ENCODE results near the gene MAD1L1. TPM values are rescaled to one million over a fixed set of nuclear protein-coding genes. Genes with fewer than 3 reads are reported as not detected.

Gene MAD1L1
- total and polyA plus RNA-seq, 2 of the 4 experiments (the other 2 are of a cell fraction): 29.0 to 40.9 TPM

- no peak overlapping the region for H4K8ac ChIP-seq (ENCODE audit: low read depth in 2 of 2, low read length in 2 of 2)
- no peak overlapping the region for H2BK15ac ChIP-seq (ENCODE audit: low read depth, low read length)
- no peak overlapping the region for H2BK20ac ChIP-seq (ENCODE audit: low read depth, low read length)
- intact Hi-C loops (cut with micrococcal nuclease) (no loop called here), dilution Hi-C loops (cut with HindIII; ENCODE audit: low sequenced_read_pairs, unreplicated experiment) (no loop called here), in situ Hi-C loops (cut with MboI; ENCODE audit: low sequenced_read_pairs) (no loop called here)
- H2BK120ac ChIP-seq (ENCODE audit: low read depth, low read length): no peak overlapping the region
- no peaks in the 10 kb centered on the region for H3K9me1 ChIP-seq (ENCODE audit: insufficient read depth, low read length)
- ChIA-PET POLR2A (ENCODE audit: unreplicated experiment) (no interaction called here), CTCF (no interaction called here)
- H3K79me1 ChIP-seq (ENCODE audit: low read depth in 1 of 2, low read length in 2 of 2): no peaks in the 10 kb centered on the region
- no peak overlapping the region for H3K4ac ChIP-seq (ENCODE audit: low read depth, low read length)
- TF ChIP-seq POLR2A (IDR thresholded peaks at IDR 0.05; ENCODE audit: low read depth, low read length) (no peak), CHD1 (IDR thresholded peaks at IDR 0.05; ENCODE audit: low read depth, low read length) (no peak), MAZ (IDR thresholded peaks at IDR 0.05; ENCODE audit: borderline replicate concordance, low read depth, low read length) (no peak), MXI1 (IDR thresholded peaks at IDR 0.05; ENCODE audit: borderline replicate concordance, low read depth, low read length) (no peak), CEBPB (IDR thresholded peaks at IDR 0.05; ENCODE audit: low read depth, low read length) (no peak), NFE2L2 (IDR thresholded peaks at IDR 0.05; ENCODE audit: low read depth, low read length) (no peak), RCOR1 (IDR thresholded peaks at IDR 0.05; ENCODE audit: insufficient replicate concordance, low read length) (no peak), RAD21 (IDR thresholded peaks at IDR 0.05; ENCODE audit: low read length) (no peak), ELK1 (IDR thresholded peaks at IDR 0.05; ENCODE audit: borderline replicate concordance, low read depth, low read length) (no peak), CTCF (conservative IDR thresholded peaks at IDR 0.05; ENCODE audit: low read depth, low read length) (no peak), BHLHE40 (IDR thresholded peaks at IDR 0.05; ENCODE audit: low read depth, low read length) (no peak), SMC3 (IDR thresholded peaks at IDR 0.05; ENCODE audit: low read depth, low read length) (no peak), USF2 (IDR thresholded peaks at IDR 0.05; ENCODE audit: low read depth, low read length) (no peak), MAFK (IDR thresholded peaks at IDR 0.05; ENCODE audit: low read depth, low read length) (no peak), RFX5 (IDR thresholded peaks at IDR 0.05; ENCODE audit: low read depth, low read length) (no peak), FOS (IDR thresholded peaks at IDR 0.05; ENCODE audit: low read depth, low read length) (no peak)
- H4K91ac ChIP-seq (ENCODE audit: insufficient read depth, low read depth, low read length): no peak overlapping the region
- no peaks in the 10 kb centered on the region for H3K27me3 ChIP-seq (ENCODE audit: control insufficient read depth, insufficient read depth, low read length)
- H2BK5ac ChIP-seq (ENCODE audit: low read depth, low read length, poor library complexity, severe bottlenecking): no peak overlapping the region
- no peaks in the 10 kb centered on the region; the same call in 1 of the 2 replicates for H3K36me3 ChIP-seq (ENCODE audit: control insufficient read depth, insufficient read depth, low read length)
- no peak overlapping the region for H3K18ac ChIP-seq (ENCODE audit: low read depth, low read length)
- ATAC-seq (ENCODE audit: low read depth) (no peak), DNase-seq (no peak)
- no peak overlapping the region for H2AK5ac ChIP-seq (ENCODE audit: low read depth, low read length)
- H3K9me3 ChIP-seq (ENCODE audit: control insufficient read depth, insufficient read depth, low read length): no peaks in the 10 kb centered on the region
- WGBS, 2 experiments (ENCODE audit: extremely low coverage in 2 of 2, insufficient read length in 1 of 2): 73% methylated on average over 3 of the region's 15 CpGs; no CpG with 5 or more reads in 1 of the 2 experiments
- no peaks in the 10 kb centered on the region for H3K4me1 ChIP-seq (ENCODE audit: control insufficient read depth, insufficient read depth, low read length)
- H2AFZ ChIP-seq (replicated peaks; ENCODE audit: low read length, poor library complexity): no peak overlapping the region
- H3K9ac ChIP-seq (ENCODE audit: low read depth, low read length): no peak overlapping the region
- no peak overlapping the region for H3K4me3 ChIP-seq (ENCODE audit: insufficient read depth, low read depth, low read length)
- no TSS peak for BruUV-seq (replicated peaks)
- H2AK9ac ChIP-seq (replicated peaks; ENCODE audit: low read depth, low read length, poor library complexity): no peak overlapping the region
- H3K4me2 ChIP-seq (ENCODE audit: low read depth, low read length): no peak overlapping the region
- H3K27ac ChIP-seq (ENCODE audit: insufficient read depth, low read length): no peak overlapping the region
- no peak overlapping the region for H3K14ac ChIP-seq (replicated peaks; ENCODE audit: low read depth, low read length)
- no peak overlapping the region for H3K56ac ChIP-seq (ENCODE audit: extremely low read depth, insufficient read depth, low read length)
- no peak overlapping the region for H3K23ac ChIP-seq (ENCODE audit: low read depth, low read length)
- no peaks in the 10 kb centered on the region; the same call in 1 of the 2 replicates for H4K20me1 ChIP-seq (ENCODE audit: insufficient read depth, low read length)
- H4K5ac ChIP-seq (ENCODE audit: low read depth, low read length): no peak overlapping the region
These were observed 235.1 kb downstream of the MAD1L1 start for GRCh38 chr7:1997537-1998076.
